ENCODE data around the gene RGMA. TPM values are rescaled to one million over a fixed set of nuclear protein-coding genes. Genes with fewer than 3 reads are reported as not detected.
A peak's percentile ranks its signal among the peaks of the same experiment; 100 is the strongest.
"Not testable (repeated sequence)": the region's sequence is repeated elsewhere in the genome, so short reads cannot be mapped to it uniquely, and the experiment has no call there.

RGMA gene
- polyA plus RNA-seq, 1 donor from 2014 or later = 9.5 TPM

GRCh38 chr15:93062628-93063261, 26.3 kb downstream of the RGMA start:
- H3K4me2 ChIP-seq (ENCODE audit: low read length); H3K36me3 ChIP-seq (ENCODE audit: insufficient read depth, low read length); H3K27ac ChIP-seq (ENCODE audit: low read length); H3K4me3 ChIP-seq (ENCODE audit: low read length); H3K9ac ChIP-seq (ENCODE audit: low read length); H3K9me3 ChIP-seq (ENCODE audit: low read length); H4K20me1 ChIP-seq (ENCODE audit: insufficient read depth); H3K27me3 ChIP-seq (ENCODE audit: insufficient read depth, low read depth, low read length); H3F3A ChIP-seq (ENCODE audit: insufficient read depth, low read length, poor library complexity, severe bottlenecking); H3K9me2 ChIP-seq (ENCODE audit: insufficient read depth, low read length); H2AFZ ChIP-seq (ENCODE audit: low read depth, low read length): not testable (repeated sequence)
- H3K79me2 ChIP-seq (replicated peaks; ENCODE audit: insufficient read depth, low read length) = peaks cover 74% of the 10 kb centered on the region

- peak overlapping the region; percentile 44 for H3K9ac ChIP-seq (ENCODE audit: low read length)
- no peaks in the 10 kb centered on the region for H3F3A ChIP-seq (ENCODE audit: insufficient read depth, low read length, poor library complexity, severe bottlenecking)
- no peaks in the 10 kb centered on the region for H3K9me2 ChIP-seq (ENCODE audit: insufficient read depth, low read length)
- H3K27ac ChIP-seq (ENCODE audit: low read length) = peak overlapping the region; percentile 60
- TF ChIP-seq REST (IDR thresholded peaks at IDR 0.05; ENCODE audit: borderline replicate concordance) (no peak), EZH2 (IDR thresholded peaks at IDR 0.05; ENCODE audit: borderline replicate concordance, insufficient read depth, low read length, poor library complexity, severe bottlenecking) (no peak), RAD21 (conservative IDR thresholded peaks at IDR 0.05) (no peak), POLR2AphosphoS5 (IDR thresholded peaks at IDR 0.05) (no peak), EP300 (conservative IDR thresholded peaks at IDR 0.05; ENCODE audit: poor library complexity, severe bottlenecking) (no peak), TAF1 (IDR thresholded peaks at IDR 0.05; ENCODE audit: low read depth) (no peak), MXI1 (conservative IDR thresholded peaks at IDR 0.05; ENCODE audit: poor library complexity, severe bottlenecking) (no peak), SMC3 (conservative IDR thresholded peaks at IDR 0.05; ENCODE audit: poor library complexity) (no peak), CTCF (IDR thresholded peaks at IDR 0.05; ENCODE audit: poor library complexity, severe bottlenecking) (no peak)
- no peaks in the 10 kb centered on the region for H3K27me3 ChIP-seq (ENCODE audit: insufficient read depth, low read depth, low read length)
- H3K4me3 ChIP-seq (ENCODE audit: low read length) = peak overlapping the region; percentile 52
- H3K36me3 ChIP-seq (ENCODE audit: insufficient read depth, low read length) = no peaks in the 10 kb centered on the region
- no peak overlapping the region for H3K4me2 ChIP-seq (ENCODE audit: low read length)
- no peaks in the 10 kb centered on the region for H3K9me3 ChIP-seq (ENCODE audit: low read length)
- H2AFZ ChIP-seq (ENCODE audit: low read depth, low read length) = no peak overlapping the region
- no peaks in the 10 kb centered on the region for H4K20me1 ChIP-seq (ENCODE audit: insufficient read depth)
- H3K79me2 ChIP-seq (replicated peaks; ENCODE audit: insufficient read depth, low read length) = peaks cover 74% of the 10 kb centered on the region
Measured at GRCh38 chr15:93060336-93061248, 28.4 kb downstream of the RGMA start.

Data from neural cell (in vitro differentiated cells).